ENCODE results near the gene LITAFD. TPM values are rescaled to one million over a fixed set of nuclear protein-coding genes. Genes with fewer than 3 reads are reported as not detected.

The LITAFD gene
- total RNA-seq, 1 experiment from 2014 or later: not detected

DNA sequence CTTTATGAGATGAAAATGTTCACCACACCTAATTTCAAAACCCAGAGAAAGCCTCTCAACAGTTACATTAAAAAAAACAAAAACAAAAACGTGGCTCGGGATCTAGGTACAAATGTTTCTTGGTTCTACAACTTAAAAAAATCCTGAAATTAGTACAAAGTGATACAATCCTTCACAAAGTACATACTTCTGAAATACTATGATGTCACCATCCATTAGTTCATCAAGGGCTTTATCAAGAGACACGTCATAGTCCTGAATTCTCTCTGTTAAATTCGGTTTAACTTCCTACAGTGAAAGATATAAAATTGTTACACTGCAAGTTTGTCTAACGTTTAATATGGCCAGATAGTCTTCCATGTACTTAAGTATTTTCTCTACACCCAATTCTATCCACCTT, 18.2 kb downstream of the LITAFD start:
- intact Hi-C loops (cut with micrococcal nuclease): loop anchor here (10.0 kb wide), 1 partner anchor 134 kb away; no protein-coding TSS in a partner anchor

More for the DNA sequence above, 18.2 kb downstream of the LITAFD start:
- Histone ChIP-seq H3K27me3 (ENCODE audit: insufficient read depth, low read length) (no peaks in the 10 kb centered on the region), H3K4me3 (replicated peaks in 1 of 2; ENCODE audit: low read depth in 1 of 2, low read length in 2 of 2) (no peak overlapping the region), H3K9ac (ENCODE audit: low read length) (no peak overlapping the region), H4K20me1 (ENCODE audit: insufficient read depth) (peaks cover 8% of the 10 kb centered on the region; the same call in 1 of the 2 replicates), H2AFZ (ENCODE audit: low read depth, low read length, poor library complexity, severe bottlenecking) (no peak overlapping the region), H3K9me2 (ENCODE audit: insufficient read depth) (no peaks in the 10 kb centered on the region), H3K79me2 (ENCODE audit: insufficient read depth, low read length) (peaks cover 6% of the 10 kb centered on the region; the same call in 1 of the 2 replicates), H3K27ac (ENCODE audit: low read depth, low read length) (no peak overlapping the region), H3K36me3 (ENCODE audit: control insufficient read depth in 1 of 2, insufficient read depth in 2 of 2, low read length in 2 of 2) (peaks cover 71% of the 10 kb centered on the region in 2 experiments), H3K9me3 (ENCODE audit: control insufficient read depth in 1 of 2, insufficient read depth in 1 of 2, low read depth in 1 of 2, low read length in 2 of 2) (no peaks in the 10 kb centered on the region), H3K4me1 (ENCODE audit: control insufficient read depth in 1 of 2, insufficient read depth in 2 of 2, low read length in 2 of 2) (no peaks in the 10 kb centered on the region), H3K4me2 (ENCODE audit: low read length) (no peak overlapping the region)
- RAD21 ChIA-PET (ENCODE audit: low non-redundant PET in 1 of 2, low total read pairs in 2 of 2, uncharacterized antibody in 2 of 2, unreplicated experiment in 2 of 2): no interaction called here
- CTCF ChIA-PET: interaction anchor here (1.3 to 2.0 kb wide), 2 partner anchors 9 to 17 kb away, joined by 4 to 6 read pairs; no protein-coding TSS in a partner anchor
- TF ChIP-seq, protein P1, sequence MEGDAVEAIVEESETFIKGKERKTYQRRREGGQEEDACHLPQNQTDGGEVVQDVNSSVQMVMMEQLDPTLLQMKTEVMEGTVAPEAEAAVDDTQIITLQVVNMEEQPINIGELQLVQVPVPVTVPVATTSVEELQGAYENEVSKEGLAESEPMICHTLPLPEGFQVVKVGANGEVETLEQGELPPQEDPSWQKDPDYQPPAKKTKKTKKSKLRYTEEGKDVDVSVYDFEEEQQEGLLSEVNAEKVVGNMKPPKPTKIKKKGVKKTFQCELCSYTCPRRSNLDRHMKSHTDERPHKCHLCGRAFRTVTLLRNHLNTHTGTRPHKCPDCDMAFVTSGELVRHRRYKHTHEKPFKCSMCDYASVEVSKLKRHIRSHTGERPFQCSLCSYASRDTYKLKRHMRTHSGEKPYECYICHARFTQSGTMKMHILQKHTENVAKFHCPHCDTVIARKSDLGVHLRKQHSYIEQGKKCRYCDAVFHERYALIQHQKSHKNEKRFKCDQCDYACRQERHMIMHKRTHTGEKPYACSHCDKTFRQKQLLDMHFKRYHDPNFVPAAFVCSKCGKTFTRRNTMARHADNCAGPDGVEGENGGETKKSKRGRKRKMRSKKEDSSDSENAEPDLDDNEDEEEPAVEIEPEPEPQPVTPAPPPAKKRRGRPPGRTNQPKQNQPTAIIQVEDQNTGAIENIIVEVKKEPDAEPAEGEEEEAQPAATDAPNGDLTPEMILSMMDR (IDR thresholded peaks at IDR 0.05 in 2 of 3, conservative IDR thresholded peaks at IDR 0.05 in 1 of 3; ENCODE audit: borderline replicate concordance in 1 of 3, insufficient read depth in 1 of 3, low read depth in 2 of 3, low read length in 2 of 3): no peak
- no peak for TF ChIP-seq SP1 (IDR thresholded peaks at IDR 0.05; ENCODE audit: low read depth)
- no peak for TF ChIP-seq FOSL1 (IDR thresholded peaks at IDR 0.05; ENCODE audit: low read depth)
- TF ChIP-seq, protein P2, sequence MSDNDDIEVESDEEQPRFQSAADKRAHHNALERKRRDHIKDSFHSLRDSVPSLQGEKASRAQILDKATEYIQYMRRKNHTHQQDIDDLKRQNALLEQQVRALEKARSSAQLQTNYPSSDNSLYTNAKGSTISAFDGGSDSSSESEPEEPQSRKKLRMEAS (IDR thresholded peaks at IDR 0.05): no peak
- TF ChIP-seq, protein P3, sequence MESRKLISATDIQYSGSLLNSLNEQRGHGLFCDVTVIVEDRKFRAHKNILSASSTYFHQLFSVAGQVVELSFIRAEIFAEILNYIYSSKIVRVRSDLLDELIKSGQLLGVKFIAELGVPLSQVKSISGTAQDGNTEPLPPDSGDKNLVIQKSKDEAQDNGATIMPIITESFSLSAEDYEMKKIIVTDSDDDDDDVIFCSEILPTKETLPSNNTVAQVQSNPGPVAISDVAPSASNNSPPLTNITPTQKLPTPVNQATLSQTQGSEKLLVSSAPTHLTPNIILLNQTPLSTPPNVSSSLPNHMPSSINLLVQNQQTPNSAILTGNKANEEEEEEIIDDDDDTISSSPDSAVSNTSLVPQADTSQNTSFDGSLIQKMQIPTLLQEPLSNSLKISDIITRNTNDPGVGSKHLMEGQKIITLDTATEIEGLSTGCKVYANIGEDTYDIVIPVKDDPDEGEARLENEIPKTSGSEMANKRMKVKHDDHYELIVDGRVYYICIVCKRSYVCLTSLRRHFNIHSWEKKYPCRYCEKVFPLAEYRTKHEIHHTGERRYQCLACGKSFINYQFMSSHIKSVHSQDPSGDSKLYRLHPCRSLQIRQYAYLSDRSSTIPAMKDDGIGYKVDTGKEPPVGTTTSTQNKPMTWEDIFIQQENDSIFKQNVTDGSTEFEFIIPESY (IDR thresholded peaks at IDR 0.05; ENCODE audit: extremely low read depth, insufficient replicate concordance, low read length): no peak
- no peak for TF ChIP-seq POLR2A (IDR thresholded peaks at IDR 0.05; ENCODE audit: borderline replicate concordance, extremely low read depth, insufficient read depth, insufficient read length)
- TF ChIP-seq, protein P4, sequence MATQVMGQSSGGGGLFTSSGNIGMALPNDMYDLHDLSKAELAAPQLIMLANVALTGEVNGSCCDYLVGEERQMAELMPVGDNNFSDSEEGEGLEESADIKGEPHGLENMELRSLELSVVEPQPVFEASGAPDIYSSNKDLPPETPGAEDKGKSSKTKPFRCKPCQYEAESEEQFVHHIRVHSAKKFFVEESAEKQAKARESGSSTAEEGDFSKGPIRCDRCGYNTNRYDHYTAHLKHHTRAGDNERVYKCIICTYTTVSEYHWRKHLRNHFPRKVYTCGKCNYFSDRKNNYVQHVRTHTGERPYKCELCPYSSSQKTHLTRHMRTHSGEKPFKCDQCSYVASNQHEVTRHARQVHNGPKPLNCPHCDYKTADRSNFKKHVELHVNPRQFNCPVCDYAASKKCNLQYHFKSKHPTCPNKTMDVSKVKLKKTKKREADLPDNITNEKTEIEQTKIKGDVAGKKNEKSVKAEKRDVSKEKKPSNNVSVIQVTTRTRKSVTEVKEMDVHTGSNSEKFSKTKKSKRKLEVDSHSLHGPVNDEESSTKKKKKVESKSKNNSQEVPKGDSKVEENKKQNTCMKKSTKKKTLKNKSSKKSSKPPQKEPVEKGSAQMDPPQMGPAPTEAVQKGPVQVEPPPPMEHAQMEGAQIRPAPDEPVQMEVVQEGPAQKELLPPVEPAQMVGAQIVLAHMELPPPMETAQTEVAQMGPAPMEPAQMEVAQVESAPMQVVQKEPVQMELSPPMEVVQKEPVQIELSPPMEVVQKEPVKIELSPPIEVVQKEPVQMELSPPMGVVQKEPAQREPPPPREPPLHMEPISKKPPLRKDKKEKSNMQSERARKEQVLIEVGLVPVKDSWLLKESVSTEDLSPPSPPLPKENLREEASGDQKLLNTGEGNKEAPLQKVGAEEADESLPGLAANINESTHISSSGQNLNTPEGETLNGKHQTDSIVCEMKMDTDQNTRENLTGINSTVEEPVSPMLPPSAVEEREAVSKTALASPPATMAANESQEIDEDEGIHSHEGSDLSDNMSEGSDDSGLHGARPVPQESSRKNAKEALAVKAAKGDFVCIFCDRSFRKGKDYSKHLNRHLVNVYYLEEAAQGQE (IDR thresholded peaks at IDR 0.05; ENCODE audit: low read depth): no peak
- TF ChIP-seq ZFX (IDR thresholded peaks at IDR 0.05): no peak
- no peak for TF ChIP-seq TCF7L2 (IDR thresholded peaks at IDR 0.05; ENCODE audit: borderline replicate concordance, extremely low read depth, insufficient read depth, insufficient read length)
- TF ChIP-seq ELF1 (IDR thresholded peaks at IDR 0.05; ENCODE audit: borderline replicate concordance, low read depth): no peak
- TF ChIP-seq JUND (IDR thresholded peaks at IDR 0.05): no peak
- no peak for TF ChIP-seq SIN3A (IDR thresholded peaks at IDR 0.05; ENCODE audit: low read depth)
- TF ChIP-seq SRF (IDR thresholded peaks at IDR 0.05; ENCODE audit: low read depth): no peak
- TF ChIP-seq ZNF274 (IDR thresholded peaks at IDR 0.05; ENCODE audit: low read depth, low read length): no peak
- TF ChIP-seq EZH2phosphoT487 (IDR thresholded peaks at IDR 0.05; ENCODE audit: borderline replicate concordance): no peak
- TF ChIP-seq EZH2 (IDR thresholded peaks at IDR 0.05): no peak
- no peak for TF ChIP-seq RAD21 (IDR thresholded peaks at IDR 0.05; ENCODE audit: low read depth)
- no peak for DNase-seq (ENCODE audit: low read depth, low spot score)
- ATAC-seq: no peak
- POLR2A ChIA-PET: no interaction called here
- TSS peak; percentile 16 for BruUV-seq (replicated peaks)
